Transverse colon (tissue), 4 donors: Measurements from ENCODE around the gene FOXP2.

Experiments
- CTCF ChIP-seq, 5 experiments: fragments of 200-600 bp in 3 of 5; fragments of 450-650 bp in 2 of 5; sonication (generic) in 3 of 5; IDR thresholded peaks; 1 replicate in 2 of 5; 2 replicates in 3 of 5; pipeline ENCODE4 v1.5.1; 2016 to 2017; ENCODE audit warnings: antibody characterized with exemption in 5 of 5, inconsistent platforms in 3 of 5, mild to moderate bottlenecking in 2 of 5, moderate library complexity in 1 of 5
- POLR2A ChIP-seq: fragments of 450-650 bp; IDR thresholded peaks from one replicate; pipeline ENCODE4 v1.6.1; 2016; ENCODE audit warnings: antibody characterized with exemption, mild to moderate bottlenecking, moderate library complexity
- POLR2AphosphoS5 ChIP-seq, 3 donors: sonication (generic); formaldehyde crosslinking; IDR thresholded peaks; one replicate each; pipeline ENCODE4 v1.6.1; 2016; ENCODE audit warnings: antibody characterized with exemption in 3 of 3

GRCh38 chr7:114620208-114620607, 205.6 kb downstream of the FOXP2 start:
- TF ChIP-seq CTCF (IDR thresholded peaks at IDR 0.05), result no peak
- TF ChIP-seq POLR2AphosphoS5 (IDR thresholded peaks at IDR 0.05), result no peak
- no peak for TF ChIP-seq POLR2A
